GM23338 (cell line): ENCODE data around the gene ZCCHC10. TPM values are rescaled to one million over a fixed set of nuclear protein-coding genes. Genes with fewer than 3 reads are reported as not detected.

Experiments
- ATAC-seq: fragments of 200-7000 bp; cut with Tn5 transposase; 3 replicates; pipeline ENCODE4 v1.9.1; 2020
- DNase-seq: peaks from one replicate; pipeline ENCODE4 v3.0.0-alpha.2; 2015; ENCODE audit warnings: low spot score
- H2AFZ ChIP-seq: fragments of 200-600 bp; sonication (generic); 2 replicates; pipeline ENCODE4 v1.8.0; 2016; ENCODE audit warnings: antibody characterized with exemption, mild to moderate bottlenecking, moderate library complexity
- H3F3A ChIP-seq: fragments of 200-600 bp; sonication (generic); replicated peaks from 2 replicates; pipeline ENCODE4 v1.8.0; 2017; ENCODE audit warnings: antibody characterized with exemption, mixed run types, low read depth
- H3K27ac ChIP-seq: fragments of 200-600 bp; sonication (generic); 2 replicates; pipeline ENCODE4 v1.6.1; 2016; ENCODE audit warnings: low read depth
- H3K27me3 ChIP-seq: fragments of 200-600 bp; sonication (generic); 2 replicates; pipeline ENCODE4 v1.8.0; 2016; ENCODE audit warnings: mild to moderate bottlenecking, mixed run types, moderate library complexity; ENCODE audit not compliant: insufficient read depth
- H3K36me3 ChIP-seq: fragments of 200-600 bp; sonication (generic); 2 replicates; pipeline ENCODE4 v1.8.0; 2016; ENCODE audit warnings: mild to moderate bottlenecking; ENCODE audit not compliant: insufficient read depth
- H3K4me1 ChIP-seq: fragments of 200-600 bp; sonication (generic); 2 replicates; pipeline ENCODE4 v1.8.0; 2016; ENCODE audit warnings: mild to moderate bottlenecking, moderate library complexity; ENCODE audit not compliant: insufficient read depth
- H3K4me2 ChIP-seq: fragments of 200-600 bp; sonication (generic); 2 replicates; pipeline ENCODE4 v1.7.1; 2017; ENCODE audit warnings: mixed run types
- H3K4me3 ChIP-seq: fragments of 200-600 bp; sonication (generic); 2 replicates; pipeline ENCODE4 v1.6.1; 2016; ENCODE audit warnings: mixed run types
- H3K79me2 ChIP-seq: fragments of 200-600 bp; sonication (generic); replicated peaks from 2 replicates; pipeline ENCODE4 v1.8.0; 2017; ENCODE audit warnings: mild to moderate bottlenecking; ENCODE audit not compliant: insufficient read depth
- H3K9me2 ChIP-seq: fragments of 200-600 bp; sonication (generic); 2 replicates; pipeline ENCODE4 v1.8.0; 2017; ENCODE audit not compliant: insufficient read depth
- H4K20me1 ChIP-seq: fragments of 200-600 bp; sonication (generic); replicated peaks from 2 replicates; pipeline ENCODE4 v1.8.0; 2017; ENCODE audit warnings: mild to moderate bottlenecking; ENCODE audit not compliant: insufficient read depth
- H3K27ac Mint-ChIP-seq: 2 replicates; pipeline ENCODE4 v1.8.0; 2020; ENCODE audit warnings: inconsistent platforms, mild to moderate bottlenecking, moderate library complexity, mixed read lengths
- H3K27me3 Mint-ChIP-seq: 3 replicates; pipeline ENCODE4 v1.8.0; 2022; ENCODE audit warnings: low read depth, mild to moderate bottlenecking, moderate library complexity, mixed read lengths, inconsistent platforms; ENCODE audit not compliant: insufficient read depth, poor library complexity
- H3K36me3 Mint-ChIP-seq: 3 replicates; pipeline ENCODE4 v1.8.0; 2021; ENCODE audit warnings: low read depth, mild to moderate bottlenecking, inconsistent platforms, moderate library complexity, mixed read lengths
- H3K4me1 Mint-ChIP-seq: 3 replicates; pipeline ENCODE4 v1.8.0; 2020; ENCODE audit warnings: mild to moderate bottlenecking, inconsistent platforms, mixed read lengths
- H3K4me3 Mint-ChIP-seq: 3 replicates; pipeline ENCODE4 v1.8.0; 2021; ENCODE audit warnings: moderate library complexity, mild to moderate bottlenecking, inconsistent platforms, mixed read lengths
- H3K9me3 Mint-ChIP-seq: 3 replicates; pipeline ENCODE4 v1.8.0; 2020; ENCODE audit warnings: moderate library complexity, mild to moderate bottlenecking, inconsistent platforms, mixed read lengths
- CREB1 ChIP-seq: fragments of 250-450 bp; sonication (Bioruptor Pico); IDR thresholded peaks from 2 replicates; pipeline ENCODE4 v1.5.0; 2020; ENCODE audit warnings: low read depth, mild to moderate bottlenecking, moderate library complexity
- ETS1 ChIP-seq: IDR thresholded peaks from 2 replicates; pipeline ENCODE4 v1.6.1; 2016; ENCODE audit warnings: antibody characterized with exemption
- JUNB ChIP-seq: IDR thresholded peaks from one replicate; pipeline ENCODE4 v1.6.1; 2016; ENCODE audit warnings: antibody characterized with exemption; ENCODE audit not compliant: unreplicated experiment
- NANOG ChIP-seq: IDR thresholded peaks from 2 replicates; pipeline ENCODE4 v1.6.1; 2016; ENCODE audit warnings: antibody characterized with exemption, borderline replicate concordance
- STAT1 ChIP-seq: IDR thresholded peaks from one replicate; pipeline ENCODE4 v1.6.1; 2016; ENCODE audit warnings: antibody characterized with exemption; ENCODE audit not compliant: unreplicated experiment
- ZNF114 ChIP-seq: fragments of 250-450 bp; sonication (Bioruptor Pico); IDR thresholded peaks from 2 replicates; pipeline ENCODE4 v1.5.0; 2020; ENCODE audit warnings: mild to moderate bottlenecking, moderate library complexity
- ZNF462 ChIP-seq: fragments of 250-450 bp; sonication (Bioruptor Pico); IDR thresholded peaks from 2 replicates; pipeline ENCODE4 v1.5.0; 2020; ENCODE audit warnings: mild to moderate bottlenecking, moderate library complexity
- polyA plus RNA-seq: library from polyadenylated mRNA; unstranded; fragments of >200 nt; fragmentation: Nextera tagmentation; extraction: Ambion mirVana; gene quantifications from 2 replicates; pipeline ENCODE4 v1.2.1, GENCODE V29; 2016
- total RNA-seq: library from RNA; depleted of rRNA; stranded (reverse); fragments of >200 nt; shearing (Covaris generic); gene quantifications from 2 replicates; pipeline ENCODE4 v1.2.3, GENCODE V29; 2014

Gene ZCCHC10
- total and polyA plus RNA-seq, 2 experiments from 2014 or later: 25.3 to 90.1 TPM

- TF ChIP-seq ETS1 (no peak), JUNB (no peak), ZNF114 (CRISPR knock-in tag) (no peak), STAT1 (no peak), NANOG (no peak)
Measured at GRCh38 chr5:132971483-132972435, 54.6 kb downstream of the ZCCHC10 start (continued).

- no peaks in the 10 kb centered on the region for H3K27me3 Mint-ChIP-seq
- Histone ChIP-seq H4K20me1 (peaks cover 5% of the 10 kb centered on the region), H2AFZ (no peak overlapping the region), H3K27ac (no peak overlapping the region), H3K4me1 (0 out of 2 replicates have a peak, but pooled peaks cover 6% of the 10 kb centered on the region), H3K27me3 (no peaks in the 10 kb centered on the region), H3F3A (peaks cover 7% of the 10 kb centered on the region; the same call in 1 of the 2 replicates), H3K79me2 (peaks cover 33% of the 10 kb centered on the region), H3K36me3 (no peaks in the 10 kb centered on the region), H3K4me3 (no peak overlapping the region), H3K9me2 (no peaks in the 10 kb centered on the region), H3K4me2 (no peak overlapping the region)
- no peaks in the 10 kb centered on the region for H3K36me3 Mint-ChIP-seq
- H3K4me1 Mint-ChIP-seq: no peaks in the 10 kb centered on the region; the same call in 1 of the 3 replicates
- no peak for DNase-seq
- ATAC-seq: no peak
- no peak overlapping the region for H3K4me3 Mint-ChIP-seq
- TF ChIP-seq CREB1 (no peak), ZNF114 (CRISPR knock-in tag) (no peak), ZNF462 (CRISPR knock-in tag) (no peak)
- no peaks in the 10 kb centered on the region for H3K9me3 Mint-ChIP-seq
- H3K27ac Mint-ChIP-seq: no peak overlapping the region
Measured at GRCh38 chr5:132965120-132965519, 61.2 kb downstream of the ZCCHC10 start.
